Activated T-cell treated with anti-CD3 and anti-CD28 coated beads for 1 hour (primary cell): Measurements from ENCODE around the gene LHX6.

Experiments
- DNase-seq: peaks from one replicate; pipeline ENCODE4 v3.0.0-alpha.2; 2020; ENCODE audit warnings: low read depth

The LHX6 gene

DNA sequence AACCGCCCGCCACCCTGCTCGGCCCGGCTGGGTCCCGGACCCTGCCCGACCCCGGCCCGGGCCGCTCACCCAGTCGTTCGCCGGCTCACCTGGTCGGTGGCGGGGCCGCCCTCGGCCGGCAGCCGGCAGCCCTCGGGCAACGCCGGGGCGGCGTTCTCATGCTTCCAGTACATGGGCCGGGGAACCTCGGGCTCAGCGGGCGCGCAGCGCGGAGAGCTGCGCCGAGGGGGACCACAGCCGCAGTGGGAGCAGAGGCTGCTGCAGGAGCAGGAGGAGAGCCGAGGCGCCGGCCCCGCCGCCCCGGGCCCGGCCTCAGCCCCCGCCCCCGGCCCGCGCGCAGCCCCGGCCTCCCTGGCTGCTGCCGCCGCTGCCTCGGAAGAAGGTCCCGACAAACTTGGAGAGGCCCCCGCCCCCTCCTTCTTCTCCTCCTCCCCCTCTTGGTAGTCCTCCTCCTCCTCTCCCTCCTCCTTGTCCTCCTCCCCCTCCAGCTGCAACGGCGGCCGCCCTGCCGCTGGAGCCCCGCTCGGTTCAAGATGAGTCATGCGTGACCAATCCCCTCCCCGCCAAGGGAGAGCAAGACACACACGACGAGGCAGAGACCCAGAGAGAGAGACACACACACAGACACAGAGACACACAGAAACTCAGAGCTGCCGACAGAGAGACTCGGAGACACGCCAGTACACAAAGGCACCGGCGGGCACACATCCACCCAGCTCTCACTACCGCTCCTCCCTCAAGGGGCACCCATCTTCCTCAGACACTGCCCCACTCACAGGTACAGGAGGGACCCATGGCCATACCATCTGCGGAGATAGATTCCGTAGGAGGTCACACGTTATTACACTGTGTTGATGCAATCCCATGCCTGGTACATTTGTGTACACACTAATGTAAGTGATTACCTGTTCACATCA is at the start of gene LHX6:
Gene LHX6 (minus strand): TSS at position 390 of the 917 bp plus-strand sequence. CDS start 217 bp downstream, at position 173.
- no peak for DNase-seq

DNA sequence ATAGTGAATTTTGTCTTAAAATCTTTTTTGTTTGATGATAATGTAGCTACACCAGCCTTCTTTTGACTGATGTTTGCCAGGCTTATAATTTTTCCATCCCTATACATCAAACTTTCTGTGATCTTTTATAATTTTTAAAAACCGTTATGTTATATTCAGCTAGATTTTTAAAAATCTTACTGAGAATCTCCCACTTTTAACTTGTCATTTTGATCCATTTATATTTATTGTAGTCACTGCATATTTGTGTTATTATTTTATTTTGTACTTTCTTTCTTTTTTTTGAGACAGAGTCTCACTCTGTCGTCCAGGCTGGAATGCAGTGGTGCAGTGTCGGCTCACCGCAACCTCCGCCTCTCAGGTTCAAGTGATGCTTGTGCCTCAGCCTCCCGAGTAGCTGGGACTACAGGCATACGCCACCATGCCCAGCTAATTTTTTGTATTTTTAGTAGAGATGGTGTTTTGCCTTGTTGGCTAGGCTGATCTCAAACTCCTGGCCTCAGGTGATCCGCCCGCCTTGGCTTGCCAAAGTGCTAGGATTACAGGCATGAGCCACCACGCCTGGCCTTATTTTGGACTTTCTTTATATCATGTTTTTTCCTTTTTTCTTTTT is 48.6 kb upstream of the LHX6 start:
- DNase-seq: no peak

DNA sequence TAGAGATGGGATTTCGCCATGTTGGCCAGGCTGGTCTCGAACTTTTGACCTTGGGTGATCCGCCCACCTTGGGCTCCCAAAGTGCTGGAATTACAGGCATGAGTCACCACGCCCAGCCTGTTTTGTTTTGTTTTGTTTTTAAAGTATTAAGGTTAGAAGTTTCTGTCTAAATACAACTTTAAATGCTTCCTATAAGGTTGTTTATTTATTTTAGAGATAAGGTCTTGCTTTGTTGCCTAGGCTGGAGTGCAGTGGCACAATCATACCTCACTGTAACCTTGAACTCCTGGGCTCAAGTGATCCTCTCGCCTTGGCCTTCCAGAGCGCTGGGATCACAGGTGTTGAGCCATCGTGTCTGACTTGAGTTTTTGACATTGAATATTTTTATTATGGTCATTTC is 47.3 kb upstream of the LHX6 start:
- no peak for DNase-seq

DNA sequence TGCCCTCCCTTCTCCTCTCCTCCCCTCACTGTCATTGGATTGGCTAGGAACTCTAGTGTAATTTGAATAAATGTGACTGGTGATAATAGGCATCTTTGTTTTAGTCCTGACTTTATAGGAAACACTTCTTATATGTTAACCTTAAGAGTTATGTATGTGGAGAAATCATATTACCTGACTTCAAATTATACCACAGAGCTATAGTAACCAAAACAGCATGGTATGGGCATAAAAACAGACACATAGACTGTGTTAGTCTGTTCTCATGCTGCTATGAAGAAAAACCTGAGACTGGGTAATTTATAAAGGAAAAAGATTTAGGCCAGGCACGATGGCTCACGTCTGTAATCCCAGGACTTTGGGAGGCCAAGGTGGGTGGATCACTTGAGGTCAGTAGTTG is 45.3 kb upstream of the LHX6 start:
- no peak for DNase-seq

DNA sequence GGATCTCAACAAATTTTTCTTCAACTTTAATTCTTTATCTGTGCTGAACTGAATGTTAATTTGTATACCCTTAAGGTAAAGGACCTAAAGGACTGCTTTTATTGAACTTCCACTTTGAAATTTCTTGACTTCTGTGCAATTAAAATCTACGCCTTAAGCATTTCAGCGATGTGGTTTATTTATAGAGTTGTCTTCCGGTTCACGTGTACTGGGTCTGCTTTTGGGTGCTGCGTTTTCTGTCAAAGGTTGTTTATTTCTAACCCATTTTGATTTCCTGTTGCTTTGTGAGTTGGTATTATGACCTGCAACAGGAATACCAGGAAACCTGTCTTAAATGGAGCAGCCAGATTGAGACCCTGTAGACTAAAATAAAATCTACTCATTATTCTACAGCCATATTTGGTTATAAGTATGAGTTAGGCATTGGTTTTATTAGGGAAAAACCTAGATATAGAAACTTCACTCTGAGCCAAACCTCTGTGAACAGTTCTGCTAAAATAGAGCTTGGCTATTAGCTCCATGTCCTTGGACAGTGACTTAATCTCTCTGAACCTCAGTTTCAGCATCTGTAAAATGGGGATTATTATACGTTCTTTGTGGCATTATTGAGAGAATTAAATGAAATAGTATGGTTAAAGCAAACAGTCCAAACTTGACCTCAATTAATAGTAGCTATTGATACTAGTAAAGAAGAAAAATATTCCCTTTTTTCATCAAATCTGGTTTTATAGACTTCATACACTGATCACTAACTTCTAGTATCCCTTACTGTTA is 39.5 kb upstream of the LHX6 start:
- no peak for DNase-seq

DNA sequence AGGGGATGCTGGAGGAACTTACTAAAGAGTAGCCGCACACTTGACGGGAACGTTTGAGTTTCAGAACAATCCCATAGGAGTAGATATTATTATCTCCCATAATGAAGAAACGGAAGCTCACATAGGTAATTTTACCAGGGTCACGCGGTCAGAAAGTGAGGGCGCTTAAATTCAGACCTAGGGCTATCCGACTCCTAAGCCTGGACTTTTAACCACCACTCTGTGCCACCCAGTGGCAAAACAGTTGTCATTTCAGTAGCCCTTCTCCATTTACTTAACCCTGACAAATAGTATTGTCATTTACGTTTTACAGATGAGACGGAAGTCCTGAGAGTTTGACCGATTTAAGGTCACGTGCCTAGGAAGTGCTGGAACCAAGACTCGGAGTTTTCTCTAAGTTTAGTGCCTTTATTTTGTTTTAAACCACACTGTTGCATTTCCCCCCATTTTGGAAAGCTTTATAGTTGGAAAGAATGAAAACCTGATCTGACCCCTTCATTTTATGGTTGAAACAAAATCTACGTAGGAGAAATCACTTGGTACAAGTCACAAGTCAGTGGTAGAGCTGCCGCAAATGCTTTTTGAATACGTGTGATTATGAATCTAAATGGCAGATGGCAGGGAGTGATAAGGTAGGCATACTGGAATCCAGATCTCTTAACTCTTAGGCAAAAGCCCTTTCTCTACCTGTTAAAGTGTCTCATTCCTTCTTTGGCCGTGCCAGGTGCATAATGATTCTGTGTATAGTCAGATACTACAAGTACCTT is 36.6 kb upstream of the LHX6 start:
- no peak for DNase-seq

DNA sequence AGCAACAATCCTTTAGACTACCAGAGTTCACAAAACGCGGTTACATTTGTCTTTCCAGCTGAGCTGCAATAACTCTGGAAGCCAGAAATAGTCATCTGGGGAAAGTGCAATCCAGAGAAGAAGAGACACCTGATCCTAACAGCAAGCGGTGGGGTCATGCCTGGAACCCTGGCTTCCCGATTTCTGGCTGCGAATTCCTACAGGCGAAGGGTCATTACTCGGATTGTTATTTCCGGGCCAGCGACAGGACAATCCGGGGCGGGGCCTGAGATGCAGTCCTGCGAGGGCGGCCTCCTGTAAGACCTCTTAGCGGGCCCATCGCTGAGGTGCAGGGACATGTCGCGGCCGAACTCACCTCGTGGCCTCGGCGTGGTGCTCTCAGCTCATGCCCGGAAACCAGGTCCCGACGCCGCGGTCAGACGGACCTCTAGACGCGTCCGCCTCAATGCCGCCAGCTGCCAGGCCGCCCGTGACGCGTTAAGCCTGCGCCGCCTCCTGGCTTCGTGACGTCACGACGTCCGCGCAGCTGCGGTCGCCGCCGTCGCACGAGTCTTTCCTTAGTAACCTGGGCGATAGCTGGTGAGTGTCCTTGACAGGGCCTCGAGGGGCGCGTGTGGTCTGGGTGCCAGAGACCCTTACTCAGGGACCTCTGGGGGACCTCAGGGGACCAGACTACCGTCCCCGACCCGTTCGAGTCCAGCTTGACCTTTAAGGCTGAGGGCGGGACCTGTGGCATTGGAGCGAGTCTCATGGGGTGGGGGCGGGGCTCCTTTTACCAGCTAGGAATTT is 35.8 kb upstream of the LHX6 start, which contains the start of the genes MRRF and RBM18:
Gene MRRF (plus strand): TSS at position 523 of the 789 bp plus-strand sequence. CDS start 6,010 bp downstream, outside the sequence.
Gene RBM18 (minus strand): TSS at position 481 of the 789 bp plus-strand sequence. CDS start 3,348 bp downstream, outside the sequence.
- DNase-seq: peak; percentile 75

DNA sequence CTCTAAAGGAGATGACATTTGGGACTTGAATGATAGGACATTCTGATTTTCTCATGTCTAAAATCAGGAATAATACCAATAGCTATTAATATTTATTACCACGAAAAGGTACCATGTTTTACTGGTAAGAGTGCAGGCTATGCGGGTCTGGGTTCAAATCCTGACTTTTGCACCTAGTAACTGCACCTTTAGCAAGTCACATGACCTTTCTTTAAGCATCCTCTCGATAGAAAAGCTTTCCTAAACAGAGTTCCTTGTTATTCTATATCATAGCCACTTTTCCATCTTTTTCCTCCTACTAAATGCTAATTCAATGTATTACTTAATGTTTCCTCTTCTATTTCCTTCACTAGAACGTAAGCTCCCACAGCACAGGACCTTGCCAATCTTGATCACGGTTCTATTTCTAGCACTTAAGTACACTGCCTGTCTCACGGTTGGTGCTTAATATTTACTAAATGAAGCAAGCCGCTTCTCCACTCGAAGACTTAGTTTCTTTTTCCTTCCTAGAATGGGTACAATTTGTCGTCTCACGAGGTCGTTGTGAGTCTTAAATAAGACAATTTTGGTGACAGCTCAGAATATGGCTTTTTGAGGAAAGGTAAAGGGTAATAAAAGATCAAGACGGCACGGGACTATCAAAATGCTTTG is 35.1 kb upstream of the LHX6 start:
- DNase-seq: no peak

DNA sequence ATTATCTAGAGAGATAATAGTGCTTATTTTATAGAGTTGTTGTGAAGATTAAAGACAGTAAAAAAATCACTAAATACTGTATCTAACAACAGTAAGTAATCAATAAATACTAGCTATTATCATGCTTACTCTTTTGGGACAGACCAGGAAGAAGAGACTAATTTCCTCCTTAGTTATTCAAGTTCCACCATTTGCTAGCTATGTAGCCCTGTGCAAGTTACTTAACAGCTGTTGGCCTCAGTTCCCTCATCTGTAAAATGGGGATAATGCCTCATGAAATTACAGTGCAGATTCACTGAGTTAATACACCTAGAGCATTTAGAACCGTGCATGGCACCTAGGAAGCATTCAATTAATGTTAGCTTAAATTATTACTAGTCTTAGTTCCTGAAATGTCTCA is 33.3 kb upstream of the LHX6 start:
- DNase-seq: no peak

DNA sequence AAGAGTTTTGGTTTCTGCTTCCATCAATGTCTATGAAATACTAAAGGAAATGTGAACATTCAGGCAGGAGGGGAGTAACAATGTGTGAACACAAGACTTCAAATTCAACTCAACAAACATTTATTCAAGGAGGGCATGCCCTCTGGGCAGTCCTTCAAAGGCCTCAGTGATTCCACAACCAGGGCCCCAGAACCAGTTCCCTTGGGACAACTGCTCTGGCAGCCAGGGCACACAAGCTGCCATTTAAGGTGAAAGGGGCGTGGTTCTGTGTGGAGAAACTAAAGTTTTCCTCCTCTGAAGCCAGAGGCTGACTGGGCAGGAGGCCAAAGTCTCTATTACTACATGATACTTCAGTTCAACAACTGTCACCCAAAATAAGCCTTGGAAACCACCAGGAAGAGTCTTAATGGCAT is 32.7 kb upstream of the LHX6 start:
- DNase-seq: no peak

DNA sequence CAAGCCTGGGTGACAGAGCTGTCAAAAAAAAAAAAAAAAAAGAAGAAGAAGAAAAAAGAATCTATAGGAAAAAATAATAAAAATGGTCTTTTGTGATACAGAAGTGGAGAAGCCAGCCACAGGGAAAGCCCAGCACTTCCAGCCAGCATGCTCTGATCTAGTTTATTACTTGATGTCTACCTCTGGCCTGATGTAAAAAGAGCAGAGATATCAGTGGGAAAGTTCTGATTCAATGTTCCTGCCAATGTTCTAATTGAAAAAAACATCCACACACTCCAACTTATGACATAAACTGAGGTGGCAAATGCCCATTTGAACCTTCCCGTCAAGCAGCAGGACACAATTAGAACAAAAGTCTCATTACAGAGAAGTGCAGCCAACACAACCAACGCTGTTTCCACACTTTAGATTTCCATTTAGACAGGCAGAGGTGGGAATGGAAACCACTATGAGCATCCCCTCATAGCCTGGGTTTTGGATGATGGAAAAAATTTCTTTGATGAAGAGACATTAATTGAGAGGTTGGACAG is 30.2 kb upstream of the LHX6 start:
- DNase-seq: no peak

DNA sequence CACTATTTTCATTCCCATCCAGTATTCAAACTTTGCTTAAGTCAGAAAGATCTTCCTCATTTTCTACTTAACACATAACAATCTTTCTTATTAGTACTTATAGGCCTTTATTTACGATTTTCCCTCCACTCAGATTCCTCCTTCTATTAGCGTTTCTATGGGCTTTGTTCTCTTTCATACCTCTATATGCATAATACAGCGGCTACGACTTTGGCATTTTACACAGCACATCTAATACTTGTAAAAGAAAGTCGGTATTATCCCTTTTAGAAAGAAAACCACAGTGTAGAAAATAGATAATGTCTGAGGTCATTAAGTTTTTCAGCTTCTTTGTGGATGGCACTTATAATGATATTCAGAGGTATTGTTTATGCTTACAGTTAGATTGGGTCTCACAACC is 27.4 kb upstream of the LHX6 start:
- DNase-seq: no peak

DNA sequence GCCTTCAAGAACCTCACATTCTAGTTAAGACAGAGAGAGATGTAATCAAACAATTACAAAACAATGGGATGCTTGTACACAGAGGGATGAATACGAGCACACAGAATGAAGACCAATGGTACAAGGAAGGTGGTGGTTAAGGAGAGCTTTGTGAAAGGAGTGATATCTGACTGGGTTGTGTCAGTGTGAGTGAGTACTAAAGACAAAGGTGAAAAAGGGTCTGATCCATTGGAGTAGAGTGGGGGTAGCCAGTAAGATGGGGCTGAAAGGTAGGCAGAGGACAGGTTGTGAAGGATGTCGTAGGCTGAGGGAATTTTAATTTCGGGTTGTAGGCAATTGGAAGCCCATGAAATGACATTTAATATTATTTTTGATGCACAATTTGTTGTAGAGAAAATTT is 26.0 kb upstream of the LHX6 start:
- no peak for DNase-seq

DNA sequence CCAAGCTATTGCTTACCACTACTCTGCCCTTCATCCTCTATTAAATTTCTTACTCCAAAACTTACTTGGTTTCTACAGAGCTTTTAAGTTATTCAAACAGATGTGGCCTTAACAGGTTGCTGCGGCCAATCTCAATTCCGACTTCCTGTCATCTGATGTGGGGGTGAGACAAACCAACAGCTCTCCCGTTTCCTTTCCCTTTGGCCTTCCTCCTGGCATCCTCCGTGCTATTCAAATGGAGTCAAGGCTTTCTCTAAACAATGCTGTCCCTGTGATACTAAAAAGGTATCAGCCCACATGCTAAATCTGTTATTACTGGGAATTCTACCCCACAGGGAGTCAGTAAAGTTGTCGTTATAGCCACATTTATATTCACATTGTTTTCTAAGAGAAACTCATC is 24.0 kb upstream of the LHX6 start:
- DNase-seq: no peak

DNA sequence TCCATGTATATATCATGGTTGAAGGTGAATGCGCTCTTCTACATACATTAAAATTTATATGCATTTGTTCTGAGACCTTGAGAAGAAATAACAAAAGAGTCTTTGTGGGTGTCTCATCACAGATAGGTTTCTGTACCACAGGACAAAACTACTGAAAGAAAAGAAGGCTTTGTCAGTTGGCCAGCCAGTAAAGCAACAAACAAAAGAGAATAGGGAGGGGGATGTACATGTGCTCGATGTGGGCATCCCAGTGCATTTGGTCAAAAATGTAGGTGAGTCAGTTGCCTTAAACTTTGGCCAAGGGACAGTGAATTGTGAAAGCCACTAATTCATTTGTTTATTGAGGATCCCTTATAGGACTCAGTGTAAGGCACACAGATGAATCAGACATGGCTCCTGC is 22.6 kb upstream of the LHX6 start:
- DNase-seq: no peak

DNA sequence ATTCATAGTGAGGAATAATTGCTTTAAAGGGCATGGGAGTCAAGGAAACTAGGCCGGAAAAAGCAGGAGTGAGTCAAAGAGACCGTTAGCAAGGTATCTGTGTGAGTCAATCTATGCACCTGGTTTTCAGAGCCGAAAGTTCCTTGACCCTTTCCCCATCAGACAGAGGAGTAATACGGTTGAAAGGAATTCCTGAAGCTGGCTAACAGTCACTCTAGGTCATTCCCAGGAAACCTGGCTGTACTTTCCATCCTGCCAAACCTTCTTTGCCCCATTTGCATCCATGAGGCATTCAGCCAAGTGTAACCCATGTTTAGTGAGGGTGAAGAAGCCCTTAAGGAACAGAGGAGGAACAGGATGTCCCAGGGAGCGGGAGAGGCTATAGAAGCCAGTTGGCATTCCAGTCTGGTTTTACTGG is 19.7 kb upstream of the LHX6 start:
- no peak for DNase-seq

DNA sequence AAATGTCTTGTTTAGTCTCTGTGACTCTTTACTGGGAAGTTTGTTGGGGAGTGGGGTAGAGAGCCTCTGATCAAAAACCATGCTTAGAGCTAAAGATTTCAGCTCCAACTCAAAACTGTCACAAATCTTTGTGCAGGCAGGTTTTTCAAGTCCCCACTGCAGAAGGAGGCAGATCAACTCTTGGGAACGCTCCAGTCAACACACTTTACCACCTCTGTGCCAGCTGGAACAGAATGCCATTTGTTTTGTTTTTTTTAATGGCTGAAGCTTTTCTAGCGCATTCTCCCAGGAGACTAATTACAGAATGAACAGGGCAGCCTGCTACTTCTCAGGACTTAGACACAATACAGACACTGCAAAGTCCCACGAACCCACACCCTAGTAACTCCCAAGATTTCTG is 17.9 kb upstream of the LHX6 start:
- no peak for DNase-seq

DNA sequence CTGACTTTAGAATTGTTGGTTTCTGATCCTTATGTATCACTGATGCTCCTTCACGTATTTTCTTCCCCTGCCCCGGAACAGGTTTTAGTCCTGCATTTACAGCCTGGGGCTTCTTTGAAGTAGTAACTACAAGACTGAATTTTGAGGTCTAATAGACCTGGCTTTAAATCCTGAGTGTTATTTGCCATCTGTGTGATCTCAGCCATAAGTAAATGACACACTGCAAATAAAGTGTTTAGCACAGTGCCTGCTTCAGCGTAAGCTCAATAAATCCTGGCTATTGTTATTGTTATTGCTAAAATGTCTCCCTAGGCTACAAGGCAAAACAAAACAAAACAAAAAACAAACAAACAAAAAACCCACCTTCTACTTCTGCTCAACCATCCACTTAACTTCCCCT is 15.6 kb upstream of the LHX6 start:
- no peak for DNase-seq

DNA sequence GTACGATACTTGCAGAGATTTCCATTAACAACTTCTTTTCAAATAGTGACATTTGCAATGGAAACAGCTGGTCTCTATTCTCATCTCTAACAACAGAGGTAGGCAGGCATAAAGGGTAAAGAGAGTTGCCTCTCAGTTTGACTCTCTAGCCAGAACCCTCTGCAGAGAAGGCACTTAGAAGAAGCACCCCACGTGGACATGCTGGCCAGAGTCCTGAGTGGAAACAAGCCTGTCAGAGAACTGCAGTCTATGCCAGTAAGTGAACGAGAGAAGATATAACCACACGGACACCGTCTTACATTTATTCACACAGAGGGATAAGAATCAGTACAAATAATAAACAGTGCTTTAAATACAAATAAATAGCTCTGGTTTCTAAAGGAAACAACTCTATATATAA is 11.0 kb upstream of the LHX6 start:
- no peak for DNase-seq

DNA sequence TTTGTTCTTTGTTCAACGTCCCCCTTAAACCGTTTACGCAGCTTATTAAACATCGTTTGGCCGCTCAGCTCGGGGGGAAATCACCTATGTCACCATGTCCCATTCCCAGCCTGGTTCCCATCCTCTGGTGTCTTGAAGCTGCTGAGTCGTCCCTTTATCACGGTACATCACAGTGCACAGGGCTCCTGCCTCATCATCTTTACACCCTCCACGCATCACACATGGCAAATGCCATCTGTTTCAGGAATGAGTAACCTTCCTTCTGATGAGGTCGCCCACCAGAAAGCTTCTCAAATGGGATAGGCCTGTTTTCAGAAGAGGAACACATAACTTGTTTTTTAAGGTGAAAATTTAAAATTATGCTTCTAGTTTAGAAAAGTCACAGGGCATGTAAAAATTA is 7.9 kb upstream of the LHX6 start:
- DNase-seq: no peak
